NCI-H774 (cell line): Measurements from ENCODE around the gene FAM180B.
A peak's percentile ranks its signal among the peaks of the same experiment; 100 is the strongest.
"Not testable (repeated sequence)": the region's sequence is repeated elsewhere in the genome, so short reads cannot be mapped to it uniquely, and the experiment has no call there.

ENCODE experiments used
- DNase-seq: peaks from one replicate; lab custom pipeline; 2025; lab: John Stamatoyannopoulos, UW

The FAM180B gene

GRCh38 chr11:47595029-47595428 lies 8.6 kb downstream of the FAM180B start:
- DNase-seq = no peak

DNA sequence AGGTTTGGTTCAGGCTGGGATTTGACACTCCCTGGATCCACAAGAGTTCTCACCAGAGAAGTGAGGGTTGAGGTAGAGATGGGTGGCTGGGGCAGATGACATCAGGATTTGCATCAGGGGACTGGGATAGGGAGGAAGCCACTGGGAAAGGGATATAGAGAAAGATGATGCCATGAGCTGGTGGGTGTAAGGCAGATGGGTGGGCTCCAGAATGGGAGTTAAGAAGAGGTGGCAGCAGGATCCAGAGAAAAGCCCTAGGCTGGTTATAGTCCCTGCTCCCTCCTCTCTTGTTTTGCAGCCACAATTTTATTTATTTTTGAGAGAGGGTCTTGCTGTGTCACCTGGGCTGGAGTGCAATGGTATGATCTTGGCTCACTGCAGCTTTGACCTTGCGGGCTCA lies 9.5 kb downstream of the FAM180B start:
- DNase-seq = no peak

- DNase-seq = no peak
Observed at GRCh38 chr11:47599902-47600301, 13.4 kb downstream of the FAM180B start.

- no peak for DNase-seq
Observed at GRCh38 chr11:47603295-47603694, 16.8 kb downstream of the FAM180B start.

DNA sequence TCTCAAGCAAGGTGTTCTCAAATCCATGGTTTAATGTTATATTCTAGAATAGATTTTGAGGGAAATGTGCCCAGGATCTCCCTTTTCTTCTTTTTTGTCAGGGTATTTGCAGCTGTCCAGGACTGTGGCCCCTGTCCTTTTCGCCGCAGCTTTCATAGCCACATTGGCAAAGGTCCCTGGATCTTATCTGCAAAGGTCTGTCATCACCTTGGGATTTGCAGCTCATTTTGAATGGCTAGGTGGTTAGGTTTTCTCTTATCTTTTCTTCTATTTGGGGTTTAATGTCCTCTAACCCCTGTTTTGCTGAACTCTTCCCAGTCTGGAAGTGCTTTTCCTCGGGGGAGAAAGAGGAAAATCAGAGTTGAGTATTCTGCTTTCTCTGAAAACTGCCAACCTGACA lies 19.4 kb downstream of the FAM180B start:
- DNase-seq = no peak

DNA sequence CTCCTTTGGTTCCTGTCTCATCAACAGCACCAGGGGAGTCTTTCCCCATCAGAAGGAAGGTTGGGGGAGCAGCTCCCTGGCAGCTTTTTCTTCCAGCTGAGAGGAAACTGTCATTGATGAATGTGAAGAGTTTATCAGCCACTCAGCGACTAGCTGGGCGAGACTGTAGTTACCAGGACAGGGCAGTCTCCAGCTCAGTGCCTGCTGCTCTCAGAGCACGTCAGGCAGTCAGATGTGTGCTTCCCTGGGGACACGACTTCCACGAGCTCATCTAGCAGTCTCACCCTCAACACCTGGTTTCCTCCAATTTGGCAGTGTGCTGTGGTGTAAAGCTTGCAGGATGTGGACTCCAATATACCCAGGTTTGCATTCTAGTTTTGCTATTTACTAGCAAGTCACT lies 20.3 kb downstream of the FAM180B start:
- no peak for DNase-seq

GRCh38 chr11:47607380-47607779 lies 20.9 kb downstream of the FAM180B start:
- no peak for DNase-seq

DNA sequence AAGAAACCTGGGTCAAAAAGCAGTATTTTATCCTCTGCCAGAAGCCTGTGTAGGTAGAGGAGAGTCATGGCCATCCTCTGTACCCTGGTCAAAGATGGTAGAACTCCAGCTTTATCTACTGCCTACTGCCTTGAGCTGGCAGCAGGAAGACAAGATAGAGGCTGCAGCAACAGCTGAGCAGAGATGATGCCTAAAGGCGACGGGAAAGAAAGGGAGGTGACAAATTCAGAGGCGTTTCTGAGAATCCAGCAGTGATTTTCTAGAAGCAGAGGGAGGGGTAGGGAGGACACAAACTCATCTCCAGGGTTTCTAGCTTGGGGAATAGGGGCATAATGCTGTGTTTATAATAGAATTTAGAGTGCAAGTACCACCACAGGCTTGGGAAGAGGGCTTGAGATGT lies 23.2 kb downstream of the FAM180B start:
- DNase-seq = no peak

- DNase-seq = no peak
Observed at GRCh38 chr11:47611348-47611794, 24.9 kb downstream of the FAM180B start.

- DNase-seq = no peak
Observed at GRCh38 chr11:47615249-47615648, 28.8 kb downstream of the FAM180B start.

DNA sequence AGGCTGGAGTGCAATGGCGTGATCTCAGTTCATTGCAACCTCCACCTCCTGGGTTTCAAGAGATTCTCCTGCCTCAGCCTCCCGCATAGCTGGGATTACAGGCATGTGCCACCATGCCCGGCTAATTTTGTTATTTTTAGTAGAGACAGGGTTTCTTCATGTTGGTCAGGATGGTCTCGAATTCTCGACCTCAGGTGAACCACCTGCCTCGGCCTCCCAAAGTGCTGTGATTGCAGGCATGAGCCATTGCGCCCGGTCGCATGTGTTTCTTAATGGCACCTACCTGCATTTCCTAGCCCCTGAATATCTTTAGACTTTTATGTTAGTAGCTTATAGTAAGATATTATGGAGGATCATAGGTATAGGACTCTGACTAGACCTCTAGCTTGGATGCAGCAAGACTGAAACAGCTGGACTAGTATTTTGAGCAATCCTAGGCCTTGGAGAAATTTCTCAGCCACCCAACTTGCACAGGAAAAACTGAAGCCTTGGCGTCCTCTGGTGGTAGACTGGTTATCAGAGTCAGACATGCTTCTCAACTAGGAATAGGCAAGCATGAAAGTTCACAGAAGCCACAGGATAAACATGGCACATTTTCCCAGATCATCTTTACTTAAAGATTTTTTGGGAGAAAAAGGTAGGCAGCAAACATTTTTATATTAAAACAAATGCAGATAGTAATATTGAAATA lies 30.4 kb downstream of the FAM180B start:
- DNase-seq = peak; percentile 1

DNA sequence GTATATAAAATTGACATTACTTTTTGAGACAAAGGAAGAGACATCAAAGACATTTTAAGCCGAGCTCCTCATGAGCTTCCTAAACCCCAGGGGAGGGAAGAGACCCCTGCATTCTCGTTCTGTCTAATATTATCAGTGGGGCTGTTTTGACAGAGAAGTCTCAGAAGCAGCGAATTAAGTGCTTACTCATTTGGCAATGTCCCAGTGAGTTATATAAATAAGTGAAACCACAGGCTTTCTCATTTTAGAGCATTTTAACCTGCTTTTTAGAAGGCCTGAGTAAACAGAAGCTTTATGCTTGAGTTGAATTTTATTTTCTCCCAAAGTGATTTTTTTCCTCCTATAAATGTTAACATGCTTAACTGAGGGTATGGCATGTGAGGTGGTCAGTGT lies 30.9 kb downstream of the FAM180B start:
- no peak for DNase-seq

GRCh38 chr11:47620836-47621378 lies 34.4 kb downstream of the FAM180B start:
- DNase-seq = no peak

GRCh38 chr11:47626234-47626633 lies 39.8 kb downstream of the FAM180B start:
- DNase-seq = no peak

GRCh38 chr11:47628026-47628425 lies 41.5 kb downstream of the FAM180B start:
- DNase-seq = no peak

DNA sequence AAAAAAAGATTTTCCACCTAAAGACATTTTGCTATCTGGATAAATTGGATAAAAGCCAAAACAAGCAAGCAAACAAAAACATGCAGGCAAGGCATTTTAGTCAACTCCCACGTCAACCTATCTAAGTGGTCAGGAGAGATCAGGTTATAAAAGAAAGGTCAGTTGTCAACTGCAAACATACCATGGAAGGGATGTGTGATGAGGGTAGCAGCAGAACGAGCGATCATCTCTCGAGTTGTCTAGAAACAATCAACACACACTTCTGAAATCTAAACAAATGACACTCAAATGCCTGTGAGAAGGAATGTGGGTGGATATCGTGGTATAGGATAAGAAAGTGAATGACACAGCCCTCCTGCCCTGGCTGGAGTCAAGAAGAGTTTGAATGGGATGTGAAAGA lies 45.0 kb downstream of the FAM180B start:
- DNase-seq = no peak

DNA sequence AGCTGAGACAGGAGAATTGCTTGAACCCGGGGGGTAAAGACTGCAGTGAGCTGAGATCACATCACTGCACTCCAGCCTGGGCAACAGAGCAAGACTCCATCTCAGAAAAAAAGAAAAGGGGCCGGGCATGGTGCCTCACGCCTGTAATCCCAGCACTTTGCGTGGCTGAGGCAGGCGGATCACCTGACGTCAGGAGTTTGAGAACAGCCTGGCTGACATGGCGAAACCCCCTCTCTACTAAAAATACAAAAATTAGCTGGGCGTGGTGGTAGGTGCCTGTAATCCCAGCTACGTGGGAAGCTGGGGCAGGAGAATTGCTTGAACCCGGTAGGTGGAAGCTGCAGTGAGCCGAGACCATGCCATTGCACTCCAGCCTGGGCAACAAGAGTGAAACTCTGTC lies 49.9 kb downstream of the FAM180B start:
- not testable (repeated sequence) for DNase-seq
